CD4-positive, alpha-beta T cell treated with Interleukin-10 for 1 hour (primary cell): ENCODE measurements around the gene GPSM1.
"Not testable (repeated sequence)": the region's sequence is repeated elsewhere in the genome, so short reads cannot be mapped to it uniquely, and the experiment has no call there.

ENCODE experiments used
- DNase-seq: peaks from one replicate; pipeline ENCODE4 v3.0.0-alpha.2; 2020

The GPSM1 gene

GRCh38 chr9:136347472-136348256, 20.3 kb downstream of the GPSM1 start:
- no peak for DNase-seq

GRCh38 chr9:136348691-136349090, 21.4 kb downstream of the GPSM1 start:
- DNase-seq: no peak

GRCh38 chr9:136349546-136349945, 22.2 kb downstream of the GPSM1 start:
- DNase-seq: no peak

- DNase-seq: no peak
These were observed 24.0 kb downstream of the GPSM1 start for GRCh38 chr9:136351252-136351800.

GRCh38 chr9:136351868-136352267, 24.5 kb downstream of the GPSM1 start:
- not testable (repeated sequence) for DNase-seq

- no peak for DNase-seq
These were observed 25.3 kb downstream of the GPSM1 start for GRCh38 chr9:136352682-136353081.

- DNase-seq: no peak
These were observed 25.7 kb downstream of the GPSM1 start for GRCh38 chr9:136353088-136353487.

GRCh38 chr9:136353757-136354488, 26.6 kb downstream of the GPSM1 start:
- DNase-seq: no peak

GRCh38 chr9:136354592-136355085, 27.3 kb downstream of the GPSM1 start:
- DNase-seq: no peak

- DNase-seq: no peak
These were observed 28.5 kb downstream of the GPSM1 start for GRCh38 chr9:136355616-136356557.

GRCh38 chr9:136357202-136357725, 29.9 kb downstream of the GPSM1 start:
- DNase-seq: no peak

- DNase-seq: no peak
These were observed 30.7 kb downstream of the GPSM1 start for GRCh38 chr9:136358016-136358415.

- no peak for DNase-seq
These were observed 31.5 kb downstream of the GPSM1 start for GRCh38 chr9:136358888-136359287.

GRCh38 chr9:136359774-136360718, 32.7 kb downstream of the GPSM1 start:
- no peak for DNase-seq

GRCh38 chr9:136361047-136361753, 33.9 kb downstream of the GPSM1 start:
- DNase-seq: no peak

- no peak for DNase-seq
These were observed 34.6 kb downstream of the GPSM1 start for GRCh38 chr9:136361754-136362449.

GRCh38 chr9:136362450-136362784, 35.1 kb downstream of the GPSM1 start:
- DNase-seq: no peak

GRCh38 chr9:136363106-136363948, 36.0 kb downstream of the GPSM1 start, which contains the start of gene DNLZ:
TSS of gene DNLZ (minus strand) at chr9:136363744. CDS start at chr9:136363714, 30 bp downstream.
- peak; percentile 95 for DNase-seq
